Esophagus squamous epithelium (tissue), 5 donors: ENCODE measurements around the gene LGI2. TPM values are rescaled to one million over a fixed set of nuclear protein-coding genes. Genes with fewer than 3 reads are reported as not detected.

Experiments used
- DNase-seq: peaks from one replicate; lab custom pipeline; 2025; lab: John Stamatoyannopoulos, UW
- H3K27ac ChIP-seq, 4 donors: fragments of 200-600 bp; sonication (generic); one replicate each; pipeline ENCODE4 v1.5.1; 2016 to 2019; ENCODE audit warnings: mild to moderate bottlenecking in 1 of 4
- H3K27me3 ChIP-seq, 4 donors: fragments of 200-600 bp; sonication (generic); 1 replicate in 3 of 4; 2 replicates in 1 of 4; pipeline versions ENCODE4 v1.5.1 to v1.6.0; 2017 to 2021; ENCODE audit warnings: antibody characterized with exemption in 1 of 4
- H3K36me3 ChIP-seq, 3 donors: fragments of 200-600 bp; sonication (generic); one replicate each; pipeline ENCODE4 v1.5.1; 2016 to 2019
- H3K4me1 ChIP-seq, 3 donors: fragments of 200-600 bp; sonication (generic); one replicate each; pipeline ENCODE4 v1.5.1; 2017 to 2019
- H3K4me3 ChIP-seq, 4 donors: fragments of 200-600 bp; sonication (generic); 1 replicate in 3 of 4; 2 replicates in 1 of 4; pipeline ENCODE4 v1.5.1; 2016 to 2019; ENCODE audit warnings: mild to moderate bottlenecking in 2 of 4, moderate library complexity in 1 of 4
- H3K9me3 ChIP-seq, 3 donors: fragments of 200-600 bp; sonication (generic); one replicate each; pipeline ENCODE4 v1.5.1; 2016 to 2019
- CTCF ChIP-seq, 6 experiments: fragments of 450-650 bp in 4 of 6; fragments of 200-600 bp in 2 of 6; sonication (generic) in 2 of 6; IDR thresholded peaks; one replicate each; pipeline ENCODE4 v1.5.1; 2016 to 2019; ENCODE audit warnings: antibody characterized with exemption in 6 of 6, mild to moderate bottlenecking in 4 of 6, moderate library complexity in 4 of 6
- POLR2A ChIP-seq, 4 donors: fragments of 450-650 bp; IDR thresholded peaks; one replicate each; pipeline ENCODE4 v1.6.1; 2017; ENCODE audit warnings: antibody characterized with exemption in 4 of 4, mild to moderate bottlenecking in 4 of 4, moderate library complexity in 3 of 4
- WGBS, 2 donors: methylation state at CpG; one replicate each; pipeline ENCODE4 v1.1.5; 2018; 5-methylcytosine and 5-hydroxymethylcytosine counted together
- intact Hi-C: fragments of 100-400 bp; cut with DNase I; formaldehyde crosslinking; loops from one replicate; pipeline ENCODE4 v1.15.0; 2022
- total RNA-seq, 4 donors: library from RNA; depleted of rRNA; stranded (reverse); fragments of >200 nt; gene quantifications; one replicate each; pipeline ENCODE4 v1.1.0, GENCODE V29; 2016
- donor health status: DM: yes; HTN: yes; CAD: no.

The LGI2 gene
- total RNA-seq, 4 donors from 2014 or later: 0.04 to 3.8 (median 0.57) TPM; not detected in 1

- no peak for TF ChIP-seq POLR2A (IDR thresholded peaks at IDR 0.05)
- no peak for TF ChIP-seq CTCF (IDR thresholded peaks at IDR 0.05)
- no peak for DNase-seq
- Histone ChIP-seq H3K27ac (no peak overlapping the region), H3K36me3 (no peaks in the 10 kb centered on the region), H3K9me3 (no peaks in the 10 kb centered on the region), H3K4me1 (no peaks in the 10 kb centered on the region), H3K27me3 (no peaks in the 10 kb centered on the region), H3K4me3 (no peak overlapping the region)
- intact Hi-C loops: no loop called here
- 35 to 56% methylated on average over 8 of the region's 9 CpGs for WGBS, 2 donors
Measured at GRCh38 chr4:24965627-24966026, 65.1 kb downstream of the LGI2 start.

GRCh38 chr4:24963277-24963676 lies 67.5 kb downstream of the LGI2 start:
- Histone ChIP-seq H3K27me3 (no peaks in the 10 kb centered on the region), H3K4me3 (no peak overlapping the region), H3K4me1 (no peaks in the 10 kb centered on the region), H3K36me3 (no peaks in the 10 kb centered on the region), H3K27ac (no peak overlapping the region), H3K9me3 (no peaks in the 10 kb centered on the region)
- TF ChIP-seq POLR2A (IDR thresholded peaks at IDR 0.05) (no peak), CTCF (IDR thresholded peaks at IDR 0.05) (peak in 1 of 6 experiments; percentile 13)
- intact Hi-C loops: no loop called here
- WGBS, 2 donors: 55 to 70% methylated on average over 2 of the region's 2 CpGs
- DNase-seq: no peak

- TF ChIP-seq POLR2A (IDR thresholded peaks at IDR 0.05): no peak
Measured at GRCh38 chr4:24957886-24958285, 72.9 kb downstream of the LGI2 start.

GRCh38 chr4:24956763-24957162 lies 74.0 kb downstream of the LGI2 start:
- Histone ChIP-seq H3K36me3 (no peaks in the 10 kb centered on the region), H3K27me3 (no peaks in the 10 kb centered on the region), H3K4me3 (no peak overlapping the region), H3K9me3 (no peaks in the 10 kb centered on the region), H3K27ac (no peak overlapping the region), H3K4me1 (no peaks in the 10 kb centered on the region)
- 92 to 93% methylated on average over 2 of the region's 2 CpGs for WGBS, 2 donors
- no peak for DNase-seq
- TF ChIP-seq CTCF (IDR thresholded peaks at IDR 0.05) (no peak), POLR2A (IDR thresholded peaks at IDR 0.05) (no peak)
- intact Hi-C loops: no loop called here

More at GRCh38 chr4:24957886-24958285, 72.9 kb downstream of the LGI2 start:
- no peak overlapping the region for H3K4me3 ChIP-seq
- no peak overlapping the region for H3K27ac ChIP-seq
- H3K4me1 ChIP-seq: no peaks in the 10 kb centered on the region
- intact Hi-C loops: no loop called here
- no peaks in the 10 kb centered on the region for H3K27me3 ChIP-seq
- no peaks in the 10 kb centered on the region for H3K36me3 ChIP-seq
- 74% methylated on average over 2 of the region's 2 CpGs; no CpG with 5 or more reads in 1 of the 2 donors for WGBS, 2 donors
- no peak for DNase-seq
- H3K9me3 ChIP-seq: no peaks in the 10 kb centered on the region

- Histone ChIP-seq H3K27ac (no peak overlapping the region), H3K36me3 (no peaks in the 10 kb centered on the region), H3K27me3 (no peaks in the 10 kb centered on the region), H3K4me3 (no peak overlapping the region), H3K9me3 (no peaks in the 10 kb centered on the region), H3K4me1 (no peaks in the 10 kb centered on the region)
- intact Hi-C loops: no loop called here
- TF ChIP-seq POLR2A (IDR thresholded peaks at IDR 0.05): no peak
- no peak for TF ChIP-seq CTCF (IDR thresholded peaks at IDR 0.05)
- 86 to 88% methylated on average over 2 of the region's 2 CpGs for WGBS, 2 donors
- no peak for DNase-seq
Measured at GRCh38 chr4:24956091-24956490, 74.7 kb downstream of the LGI2 start.

- Histone ChIP-seq H3K4me1 (no peaks in the 10 kb centered on the region), H3K27ac (no peak overlapping the region), H3K4me3 (no peak overlapping the region), H3K27me3 (no peaks in the 10 kb centered on the region), H3K9me3 (no peaks in the 10 kb centered on the region), H3K36me3 (no peaks in the 10 kb centered on the region)
- DNase-seq: no peak
- 81 to 88% methylated on average over 4 of the region's 4 CpGs for WGBS, 2 donors
- intact Hi-C loops: no loop called here
- TF ChIP-seq POLR2A (IDR thresholded peaks at IDR 0.05): no peak
- TF ChIP-seq CTCF (IDR thresholded peaks at IDR 0.05): no peak
Measured at GRCh38 chr4:24952667-24953066, 78.1 kb downstream of the LGI2 start.
